Lower leg skin (tissue), 4 donors: ENCODE measurements around the gene CREB3L1. TPM values are rescaled to one million over a fixed set of nuclear protein-coding genes. Genes with fewer than 3 reads are reported as not detected.
A peak's percentile ranks its signal among the peaks of the same experiment; 100 is the strongest.

ENCODE experiments used
- DNase-seq, 2 donors: peaks; one replicate each; pipeline ENCODE4 v3.0.0-alpha.2; 2019; ENCODE audit warnings: low spot score in 2 of 2
- H3K4me3 ChIP-seq: fragments of 200-600 bp; sonication (generic); 2 replicates; pipeline ENCODE4 v1.5.1; 2017; ENCODE audit warnings: mild to moderate bottlenecking, low read depth; ENCODE audit not compliant: poor library complexity, severe bottlenecking
- POLR2A ChIP-seq, 2 donors: fragments of 450-650 bp; IDR thresholded peaks; one replicate each; pipeline ENCODE4 v1.6.1; 2016 to 2017; ENCODE audit warnings: antibody characterized with exemption in 2 of 2, mild to moderate bottlenecking in 1 of 2, moderate library complexity in 1 of 2
- WGBS, 2 donors: methylation state at CpG; one replicate each; pipeline ENCODE4 v1.1.5; 2018; 5-methylcytosine and 5-hydroxymethylcytosine counted together
- intact Hi-C: fragments of 100-400 bp; cut with DNase I; formaldehyde crosslinking; loops from one replicate; pipeline ENCODE4 v1.15.0; 2023; ENCODE audit warnings: low total_unique reads
- total RNA-seq, 4 donors: library from RNA; depleted of rRNA; stranded (reverse); fragments of >200 nt; gene quantifications; one replicate each; pipeline ENCODE4 v1.1.0, GENCODE V29; 2016
- TF ChIP-seq, protein P1 (sequence below), 3 donors: fragments of 450-650 bp; IDR thresholded peaks; one replicate each; pipeline ENCODE4 v1.5.1; 2016; ENCODE audit warnings: antibody characterized with exemption in 3 of 3, mild to moderate bottlenecking in 3 of 3, moderate library complexity in 2 of 3

Gene CREB3L1
- total RNA-seq, 4 donors from 2014 or later, result 0.15 to 2.3 (median 0.54) TPM

GRCh38 chr11:46294365-46295309 lies 17.2 kb downstream of the CREB3L1 start:
- DNase-seq, result no peak
- WGBS, 2 donors, result 49 to 56% methylated on average over 20 to 22 of the region's 24 CpGs
- TF ChIP-seq POLR2A (IDR thresholded peaks at IDR 0.05), result no peak
- TF ChIP-seq, protein P1, sequence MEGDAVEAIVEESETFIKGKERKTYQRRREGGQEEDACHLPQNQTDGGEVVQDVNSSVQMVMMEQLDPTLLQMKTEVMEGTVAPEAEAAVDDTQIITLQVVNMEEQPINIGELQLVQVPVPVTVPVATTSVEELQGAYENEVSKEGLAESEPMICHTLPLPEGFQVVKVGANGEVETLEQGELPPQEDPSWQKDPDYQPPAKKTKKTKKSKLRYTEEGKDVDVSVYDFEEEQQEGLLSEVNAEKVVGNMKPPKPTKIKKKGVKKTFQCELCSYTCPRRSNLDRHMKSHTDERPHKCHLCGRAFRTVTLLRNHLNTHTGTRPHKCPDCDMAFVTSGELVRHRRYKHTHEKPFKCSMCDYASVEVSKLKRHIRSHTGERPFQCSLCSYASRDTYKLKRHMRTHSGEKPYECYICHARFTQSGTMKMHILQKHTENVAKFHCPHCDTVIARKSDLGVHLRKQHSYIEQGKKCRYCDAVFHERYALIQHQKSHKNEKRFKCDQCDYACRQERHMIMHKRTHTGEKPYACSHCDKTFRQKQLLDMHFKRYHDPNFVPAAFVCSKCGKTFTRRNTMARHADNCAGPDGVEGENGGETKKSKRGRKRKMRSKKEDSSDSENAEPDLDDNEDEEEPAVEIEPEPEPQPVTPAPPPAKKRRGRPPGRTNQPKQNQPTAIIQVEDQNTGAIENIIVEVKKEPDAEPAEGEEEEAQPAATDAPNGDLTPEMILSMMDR (IDR thresholded peaks at IDR 0.05), result no peak
- intact Hi-C loops, result no loop called here
- no peak overlapping the region for H3K4me3 ChIP-seq

DNA sequence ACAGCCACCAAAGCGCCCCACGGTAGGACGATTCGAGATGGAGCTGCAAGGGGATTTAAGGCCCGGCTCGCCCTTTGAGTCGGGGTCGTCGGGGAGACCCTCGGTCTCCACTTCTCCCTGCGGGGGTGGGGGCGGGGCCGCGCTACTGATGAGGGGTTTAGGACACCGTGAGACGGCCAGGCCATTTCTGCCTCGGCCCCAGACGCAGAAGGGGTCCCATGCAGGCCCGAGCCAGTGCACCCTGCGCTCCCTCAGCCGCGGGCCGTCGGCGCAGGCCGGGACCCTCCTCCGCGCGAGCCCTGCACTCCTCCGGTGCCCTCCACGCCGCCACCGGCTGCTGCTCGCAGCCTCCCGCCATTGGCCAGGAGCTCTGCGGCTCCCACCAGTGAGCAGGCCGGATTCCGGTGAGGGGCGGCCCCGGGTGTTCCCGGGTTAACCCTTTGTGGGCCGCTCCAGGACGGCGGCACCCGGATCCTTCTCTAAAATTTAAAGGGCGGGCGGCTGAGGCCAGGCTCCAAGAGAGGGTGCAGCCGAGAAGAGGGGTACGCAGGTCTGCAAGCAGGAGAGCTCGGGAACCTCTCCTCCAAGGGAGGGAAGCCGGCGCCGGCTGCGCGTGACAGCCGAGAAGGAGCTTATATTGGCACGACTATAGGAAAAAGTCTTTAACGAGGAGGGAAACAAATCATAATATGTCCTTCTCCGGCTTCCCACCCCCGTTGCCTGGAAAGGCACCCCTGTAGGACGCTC lies 18.0 kb downstream of the CREB3L1 start:
- no peak for TF ChIP-seq POLR2A (IDR thresholded peaks at IDR 0.05)
- TF ChIP-seq, protein P1 (IDR thresholded peaks at IDR 0.05), result no peak
- H3K4me3 ChIP-seq, result peak overlapping the region; percentile 30
- DNase-seq, result peak in 1 of 2 donors; percentile 94
- WGBS, 2 donors, result 2% methylated on average over 44 to 52 of the region's 61 CpGs
- intact Hi-C loops, result no loop called here

DNA sequence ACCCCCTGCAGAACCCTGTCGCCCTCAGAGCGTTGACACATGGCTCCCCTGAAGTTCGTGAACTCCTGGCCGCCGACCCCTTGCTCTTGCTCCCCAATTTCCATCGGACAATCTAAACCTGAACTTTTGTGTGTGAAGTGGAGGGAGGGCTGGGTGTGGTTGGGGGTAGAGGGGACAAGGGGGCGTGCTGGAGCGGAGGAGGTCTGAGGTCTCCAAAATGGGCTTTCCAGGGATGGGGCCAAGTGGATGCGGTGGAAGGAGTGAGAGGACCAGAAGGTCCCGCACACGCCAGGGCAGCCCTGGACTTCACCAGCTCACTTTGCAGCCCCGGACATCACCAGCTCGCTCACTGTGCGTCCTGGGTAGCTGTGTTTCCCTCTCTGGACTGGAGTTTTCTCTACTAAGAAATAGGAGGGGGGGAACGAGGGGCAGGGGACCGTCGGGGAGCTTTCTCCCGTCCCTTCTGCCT lies 18.6 kb downstream of the CREB3L1 start:
- TF ChIP-seq, protein P1 (IDR thresholded peaks at IDR 0.05), result no peak
- no peak for TF ChIP-seq POLR2A (IDR thresholded peaks at IDR 0.05)
- 9 to 10% methylated on average over 18 of the region's 18 CpGs for WGBS, 2 donors
- H3K4me3 ChIP-seq, result peak overlapping the region; percentile 30
- intact Hi-C loops, result no loop called here
- no peak for DNase-seq

- no peak for DNase-seq
- TF ChIP-seq, protein P1 (IDR thresholded peaks at IDR 0.05), result no peak
- TF ChIP-seq POLR2A (IDR thresholded peaks at IDR 0.05), result no peak
- intact Hi-C loops, result no loop called here
- H3K4me3 ChIP-seq, result no peak overlapping the region
- WGBS, 2 donors, result 27 to 43% methylated on average over 15 to 18 of the region's 26 CpGs
Observed at GRCh38 chr11:46296528-46297448, 19.3 kb downstream of the CREB3L1 start.
